A673 (cell line): ENCODE data around the gene NOL3. TPM values are rescaled to one million over a fixed set of nuclear protein-coding genes. Genes with fewer than 3 reads are reported as not detected.

Source experiments
- BruUV-seq: library from RNA; stranded (reverse); fragments of 400-500 nt; replicated peaks from 2 replicates; lab custom pipeline; 2021; lab: Mats Ljungman, UMichigan
- CTCF ChIA-PET: fragments of 300-600 bp; sonication (Branson Sonifier 250); formaldehyde crosslinking; loops from one replicate; lab custom pipeline; 2022; ENCODE audit warnings: antibody characterized with exemption; lab: Charles Lee
- POLR2A ChIA-PET: fragments of 300-600 bp; sonication (Branson Sonifier 250); formaldehyde crosslinking; loops from one replicate; lab custom pipeline; 2022; ENCODE audit warnings: antibody characterized with exemption; ENCODE audit not compliant: low non-redundant PET; lab: Charles Lee
- DNase-seq: peaks from one replicate; pipeline ENCODE4 v3.0.0-alpha.2; 2015; ENCODE audit warnings: low spot score
- H3K27ac ChIP-seq: fragments of 200-600 bp; sonication (generic); 2 replicates; pipeline ENCODE4 v1.5.1; 2016; ENCODE audit warnings: mixed run types, low read depth, mild to moderate bottlenecking, mixed read lengths, antibody characterized with exemption, low read length; ENCODE audit not compliant: poor library complexity, severe bottlenecking
- H3K27me3 ChIP-seq: fragments of 200-600 bp; sonication (generic); replicated peaks from 2 replicates; pipeline ENCODE4 v1.6.1; 2017; ENCODE audit warnings: mixed run types, low read depth, mild to moderate bottlenecking, mixed read lengths, antibody characterized with exemption, low read length; ENCODE audit not compliant: insufficient read depth, poor library complexity
- H3K36me3 ChIP-seq: fragments of 200-600 bp; sonication (generic); 2 replicates; pipeline ENCODE4 v1.6.1; 2016; ENCODE audit warnings: mixed run types, mild to moderate bottlenecking, mixed read lengths, antibody characterized with exemption, low read length; ENCODE audit not compliant: insufficient read depth, poor library complexity, severe bottlenecking
- H3K4me1 ChIP-seq: fragments of 200-600 bp; sonication (generic); 2 replicates; pipeline ENCODE4 v1.6.1; 2017; ENCODE audit warnings: mixed run types, mild to moderate bottlenecking, mixed read lengths, antibody characterized with exemption, low read length; ENCODE audit not compliant: insufficient read depth, poor library complexity, severe bottlenecking
- H3K4me3 ChIP-seq: fragments of 200-600 bp; sonication (generic); 2 replicates; pipeline ENCODE4 v1.5.1; 2016; ENCODE audit warnings: low read depth, mixed run types, mild to moderate bottlenecking, mixed read lengths, low read length; ENCODE audit not compliant: poor library complexity, severe bottlenecking
- H3K9me3 ChIP-seq: fragments of 200-600 bp; sonication (generic); 2 replicates; pipeline ENCODE4 v1.6.1; 2016; ENCODE audit warnings: mixed run types, low read depth, mild to moderate bottlenecking, mixed read lengths, antibody characterized with exemption, low read length; ENCODE audit not compliant: poor library complexity, severe bottlenecking
- EZH2 ChIP-seq: fragments of 200-600 bp; sonication (generic); IDR thresholded peaks from 2 replicates; pipeline ENCODE4 v1.6.1; 2017; ENCODE audit warnings: borderline replicate concordance, low read depth, mild to moderate bottlenecking, mixed read lengths, antibody characterized with exemption, low read length; ENCODE audit not compliant: poor library complexity, severe bottlenecking
- intact Hi-C: fragments of 100-400 bp; cut with micrococcal nuclease; formaldehyde crosslinking; loops from one replicate; pipeline ENCODE4 v1.10.0; 2022; ENCODE audit not compliant: unreplicated experiment
- total RNA-seq: library from RNA; stranded (reverse); gene quantifications from 2 replicates; pipeline ENCODE4 v1.2.3, GENCODE V29; 2021
- TF ChIP-seq, protein P1 (sequence below): fragments of 300-800, 200-600 bp; sonication (generic); conservative IDR thresholded peaks from 2 replicates; pipeline ENCODE4 v1.5.1; 2017; ENCODE audit warnings: low read depth, mild to moderate bottlenecking, antibody characterized with exemption, low read length, moderate library complexity, mixed read lengths

NOL3 gene
- total RNA-seq, 1 experiment from 2014 or later = 15.3 TPM

GRCh38 chr16:67180166-67180565, 9.8 kb downstream of the NOL3 start:
- H3K27ac ChIP-seq = no peak overlapping the region
- no peak for TF ChIP-seq EZH2
- TF ChIP-seq, protein P1, sequence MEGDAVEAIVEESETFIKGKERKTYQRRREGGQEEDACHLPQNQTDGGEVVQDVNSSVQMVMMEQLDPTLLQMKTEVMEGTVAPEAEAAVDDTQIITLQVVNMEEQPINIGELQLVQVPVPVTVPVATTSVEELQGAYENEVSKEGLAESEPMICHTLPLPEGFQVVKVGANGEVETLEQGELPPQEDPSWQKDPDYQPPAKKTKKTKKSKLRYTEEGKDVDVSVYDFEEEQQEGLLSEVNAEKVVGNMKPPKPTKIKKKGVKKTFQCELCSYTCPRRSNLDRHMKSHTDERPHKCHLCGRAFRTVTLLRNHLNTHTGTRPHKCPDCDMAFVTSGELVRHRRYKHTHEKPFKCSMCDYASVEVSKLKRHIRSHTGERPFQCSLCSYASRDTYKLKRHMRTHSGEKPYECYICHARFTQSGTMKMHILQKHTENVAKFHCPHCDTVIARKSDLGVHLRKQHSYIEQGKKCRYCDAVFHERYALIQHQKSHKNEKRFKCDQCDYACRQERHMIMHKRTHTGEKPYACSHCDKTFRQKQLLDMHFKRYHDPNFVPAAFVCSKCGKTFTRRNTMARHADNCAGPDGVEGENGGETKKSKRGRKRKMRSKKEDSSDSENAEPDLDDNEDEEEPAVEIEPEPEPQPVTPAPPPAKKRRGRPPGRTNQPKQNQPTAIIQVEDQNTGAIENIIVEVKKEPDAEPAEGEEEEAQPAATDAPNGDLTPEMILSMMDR = no peak
- H3K36me3 ChIP-seq = no peaks in the 10 kb centered on the region
- no peak overlapping the region for H3K4me3 ChIP-seq
- ChIA-PET POLR2A (no interaction called here), CTCF (no interaction called here)
- H3K27me3 ChIP-seq = no peaks in the 10 kb centered on the region
- no TSS peak for BruUV-seq
- H3K9me3 ChIP-seq = no peaks in the 10 kb centered on the region
- intact Hi-C loops = no loop called here
- no peak for DNase-seq
- peaks cover 26% of the 10 kb centered on the region for H3K4me1 ChIP-seq

DNA sequence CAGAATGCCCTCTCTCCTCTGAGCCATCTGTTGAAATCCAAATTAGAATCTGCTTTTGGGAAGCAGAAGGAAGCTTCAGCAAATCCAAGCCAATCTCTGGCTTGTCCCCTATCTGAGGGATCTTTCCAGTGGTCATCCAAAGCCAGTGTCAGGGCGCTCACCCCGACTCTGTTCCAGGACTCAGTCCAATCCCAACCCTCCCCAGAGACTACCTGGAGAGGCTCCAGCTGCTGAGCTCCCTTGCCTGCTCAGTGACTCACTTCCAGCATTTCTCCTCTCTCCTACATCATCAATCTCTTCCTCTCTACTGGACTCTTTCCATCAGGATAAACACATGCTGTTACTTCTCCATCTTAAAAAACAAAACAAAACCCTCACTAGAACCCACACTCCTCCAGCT, 11.0 kb downstream of the NOL3 start:
- Histone ChIP-seq H3K4me3 (no peak overlapping the region), H3K27ac (no peak overlapping the region), H3K4me1 (peaks cover 25% of the 10 kb centered on the region), H3K27me3 (no peaks in the 10 kb centered on the region), H3K36me3 (no peaks in the 10 kb centered on the region), H3K9me3 (no peaks in the 10 kb centered on the region)
- DNase-seq = no peak
- ChIA-PET POLR2A (no interaction called here), CTCF (interaction anchor here (0.6 to 0.7 kb wide), 2 partner anchors 26 to 163 kb away, joined by 3 read pairs; no protein-coding TSS in a partner anchor)
- intact Hi-C loops = no loop called here
- TF ChIP-seq, protein P1 = no peak
- no peak for TF ChIP-seq EZH2
- no TSS peak for BruUV-seq

DNA sequence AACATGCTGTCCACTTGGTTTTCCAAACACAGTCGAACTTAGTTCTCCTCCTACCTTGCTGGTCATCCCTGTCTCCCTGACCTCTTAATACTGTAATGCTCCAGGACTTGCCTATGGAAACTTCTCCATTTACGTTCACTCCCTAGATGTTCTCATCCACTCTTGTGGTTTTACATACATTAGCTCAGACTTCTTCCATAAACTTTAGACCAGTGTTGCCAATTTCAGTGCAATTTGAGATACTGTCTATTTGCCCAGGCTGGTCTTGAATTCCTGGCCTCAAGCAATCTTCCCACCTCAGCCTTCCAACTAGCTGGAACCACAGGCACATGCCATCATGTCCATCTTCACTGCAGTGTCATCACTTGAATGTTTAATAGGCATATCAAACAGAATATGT, 11.9 kb downstream of the NOL3 start:
- Histone ChIP-seq H3K27me3 (no peaks in the 10 kb centered on the region), H3K27ac (no peak overlapping the region), H3K4me1 (peaks cover 25% of the 10 kb centered on the region), H3K36me3 (no peaks in the 10 kb centered on the region), H3K4me3 (peak overlapping the region; percentile 68), H3K9me3 (no peaks in the 10 kb centered on the region)
- BruUV-seq = no TSS peak
- intact Hi-C loops = loop anchor here (2.0 kb wide), 1 partner anchor 227 kb away; no protein-coding TSS in a partner anchor
- POLR2A ChIA-PET = no interaction called here
- DNase-seq = no peak
- CTCF ChIA-PET = no interaction called here
- TF ChIP-seq, protein P1 = no peak
- TF ChIP-seq EZH2 = no peak
